ENCODE measurements around the gene ATG5. TPM values are rescaled to one million over a fixed set of nuclear protein-coding genes. Genes with fewer than 3 reads are reported as not detected.

Gene ATG5
- total RNA-seq, 4 donors from 2014 or later, result 14.6 to 34.9 (median 25.3) TPM

- DNase-seq, result no peak
- WGBS, 2 donors, result 79 to 84% methylated on average over 2 of the region's 2 CpGs
- intact Hi-C loops (cut with DNase I), result no loop called here
These were observed 139.9 kb downstream of the ATG5 start for GRCh38 chr6:106185615-106186014.

GRCh38 chr6:106184629-106185028, 140.9 kb downstream of the ATG5 start:
- Histone ChIP-seq H3K4me3 (no peak overlapping the region), H3K27me3 (no peaks in the 10 kb centered on the region), H3K9me3 (no peaks in the 10 kb centered on the region), H3K36me3 (peaks cover 0 to 9% (median 0%) of the 10 kb centered on the region in 3 donors), H3K27ac (peak overlapping the region in 2 of 4 donors; percentile 9 to 42), H3K4me1 (peaks cover 0 to 35% (median 4%) of the 10 kb centered on the region in 3 donors)
- intact Hi-C loops (cut with DNase I), result no loop called here
- 44 to 66% methylated on average over 3 of the region's 3 CpGs for WGBS, 2 donors
- no peak for DNase-seq
- TF ChIP-seq CTCF (IDR thresholded peaks at IDR 0.05), result no peak

More at GRCh38 chr6:106185615-106186014, 139.9 kb downstream of the ATG5 start:
- no peaks in the 10 kb centered on the region for H3K9me3 ChIP-seq
- H3K4me1 ChIP-seq, result peaks cover 0 to 27% (median 4%) of the 10 kb centered on the region in 3 donors
- TF ChIP-seq POLR2A (IDR thresholded peaks at IDR 0.05), result no peak
- TF ChIP-seq CTCF (IDR thresholded peaks at IDR 0.05), result no peak
- no peak overlapping the region for H3K4me3 ChIP-seq
- no peaks in the 10 kb centered on the region for H3K27me3 ChIP-seq
- H3K27ac ChIP-seq, result no peak overlapping the region
- H3K36me3 ChIP-seq, result peaks cover 0 to 9% (median 0%) of the 10 kb centered on the region in 3 donors

- 86 to 93% methylated on average over 1 of the region's 1 CpG for WGBS, 2 donors
- Histone ChIP-seq H3K4me1 (peaks cover 0 to 42% (median 4%) of the 10 kb centered on the region in 3 donors), H3K9me3 (no peaks in the 10 kb centered on the region), H3K27me3 (no peaks in the 10 kb centered on the region), H3K36me3 (peaks cover 0 to 9% (median 0%) of the 10 kb centered on the region in 3 donors), H3K4me3 (no peak overlapping the region), H3K27ac (no peak overlapping the region)
- DNase-seq, result no peak
- intact Hi-C loops (cut with DNase I), result no loop called here
- TF ChIP-seq POLR2A (IDR thresholded peaks at IDR 0.05) (no peak), CTCF (IDR thresholded peaks at IDR 0.05) (no peak)
These were observed 142.1 kb downstream of the ATG5 start for GRCh38 chr6:106183430-106183829.

- no peaks in the 10 kb centered on the region for H3K9me3 ChIP-seq
- TF ChIP-seq CTCF (IDR thresholded peaks at IDR 0.05) (no peak), POLR2A (IDR thresholded peaks at IDR 0.05) (no peak)
- 72 to 91% methylated on average over 5 of the region's 5 CpGs for WGBS, 2 donors
- H3K4me1 ChIP-seq, result peaks cover 4 to 52% (median 4%) of the 10 kb centered on the region in 3 donors
- intact Hi-C loops (cut with DNase I), result no loop called here
- H3K27ac ChIP-seq, result peak overlapping the region in 2 of 4 donors; percentile 5 to 33
- peaks cover 0 to 9% (median 0%) of the 10 kb centered on the region in 3 donors for H3K36me3 ChIP-seq
- no peak for DNase-seq
- H3K4me3 ChIP-seq, result no peak overlapping the region
- no peaks in the 10 kb centered on the region for H3K27me3 ChIP-seq
These were observed 143.1 kb downstream of the ATG5 start for GRCh38 chr6:106182455-106182854.

GRCh38 chr6:106181664-106182418, 143.7 kb downstream of the ATG5 start:
- Histone ChIP-seq H3K36me3 (peaks cover 0 to 9% (median 0%) of the 10 kb centered on the region in 3 donors), H3K9me3 (no peaks in the 10 kb centered on the region), H3K4me3 (no peak overlapping the region), H3K4me1 (peaks cover 4 to 58% (median 4%) of the 10 kb centered on the region in 3 donors), H3K27me3 (no peaks in the 10 kb centered on the region), H3K27ac (peak overlapping the region in 2 of 4 donors; percentile 5 to 33)
- no peak for TF ChIP-seq POLR2A (IDR thresholded peaks at IDR 0.05)
- TF ChIP-seq CTCF (IDR thresholded peaks at IDR 0.05), result no peak
- 47% methylated on average over 3 of the region's 3 CpGs for WGBS, 2 donors
- intact Hi-C loops (cut with DNase I), result no loop called here
- DNase-seq, result no peak

Data from esophagus squamous epithelium (tissue), 5 donors.